NCI-H1105 treated with DMSO at 0.1 percent for 48 hours (cell line): ENCODE data around the gene GCHFR.

Experiments used
- DNase-seq: peaks from one replicate; lab custom pipeline; 2025; lab: John Stamatoyannopoulos, UW

Gene GCHFR

GRCh38 chr15:40754883-40755811 lies 8.7 kb upstream of the GCHFR start, which contains the start of gene RMDN3:
TSS of gene RMDN3 (minus strand) at chr15:40755254. CDS start at chr15:40754783, 471 bp downstream.
- peak; percentile 78 for DNase-seq

GRCh38 chr15:40755812-40756208 lies 8.1 kb upstream of the GCHFR start:
- no peak for DNase-seq

GRCh38 chr15:40756938-40757337 lies 6.9 kb upstream of the GCHFR start:
- no peak for DNase-seq

GRCh38 chr15:40759961-40760360 lies 3.9 kb upstream of the GCHFR start:
- no peak for DNase-seq

GRCh38 chr15:40762919-40763800 lies 708 bp upstream of the GCHFR start:
- no peak for DNase-seq

GRCh38 chr15:40764629-40765103 lies 798 bp downstream of the GCHFR start:
- DNase-seq: no peak

- DNase-seq: no peak
These were observed 2.4 kb downstream of the GCHFR start for GRCh38 chr15:40766194-40766815.

GRCh38 chr15:40766906-40767837 lies 3.3 kb downstream of the GCHFR start:
- no peak for DNase-seq

GRCh38 chr15:40767838-40768500 lies 4.1 kb downstream of the GCHFR start:
- no peak for DNase-seq

- no peak for DNase-seq
These were observed 4.8 kb downstream of the GCHFR start for GRCh38 chr15:40768521-40769273.

- peak; percentile 73 for DNase-seq
These were observed 5.6 kb downstream of the GCHFR start, which contains the start of gene C15orf62 for GRCh38 chr15:40769274-40770146. TSS of gene C15orf62 (plus strand) at chr15:40769980. CDS start at chr15:40770496, 516 bp downstream.

- DNase-seq: no peak
These were observed 6.4 kb downstream of the GCHFR start for GRCh38 chr15:40770147-40770721.

GRCh38 chr15:40771242-40771641 lies 7.4 kb downstream of the GCHFR start:
- no peak for DNase-seq

- no peak for DNase-seq
These were observed 8.1 kb downstream of the GCHFR start for GRCh38 chr15:40772014-40772413.

GRCh38 chr15:40773496-40773895 lies 9.6 kb downstream of the GCHFR start:
- DNase-seq: no peak

GRCh38 chr15:40773902-40774301 lies 10.0 kb downstream of the GCHFR start:
- DNase-seq: no peak

GRCh38 chr15:40775007-40775406 lies 11.1 kb downstream of the GCHFR start:
- no peak for DNase-seq
